ENCODE data around the gene ABCB6. TPM values are rescaled to one million over a fixed set of nuclear protein-coding genes. Genes with fewer than 3 reads are reported as not detected.

ABCB6 gene
- total RNA-seq, 1 experiment from 2014 or later: 41.2 TPM

GRCh38 chr2:219186754-219187456 lies 31.9 kb downstream of the ABCB6 start:
- no peak for DNase-seq (ENCODE audit: low spot score)

GRCh38 chr2:219184121-219184520 lies 34.6 kb downstream of the ABCB6 start:
- no peak for DNase-seq (ENCODE audit: low spot score)

- no peak for DNase-seq (ENCODE audit: low spot score)
Measured at GRCh38 chr2:219183151-219183772, 35.5 kb downstream of the ABCB6 start.

GRCh38 chr2:219182331-219183150 lies 36.2 kb downstream of the ABCB6 start:
- no peak for DNase-seq (ENCODE audit: low spot score)

GRCh38 chr2:219181531-219181930 lies 37.2 kb downstream of the ABCB6 start:
- no peak for DNase-seq (ENCODE audit: low spot score)

- DNase-seq (ENCODE audit: low spot score): no peak
Measured at GRCh38 chr2:219180961-219181360, 37.8 kb downstream of the ABCB6 start.

- DNase-seq (ENCODE audit: low spot score): no peak
Measured at GRCh38 chr2:219179601-219180465, 38.9 kb downstream of the ABCB6 start.

- DNase-seq (ENCODE audit: low spot score): peak; percentile 27
Measured at GRCh38 chr2:219178377-219179175, 40.2 kb downstream of the ABCB6 start.

- peak; percentile 92 for DNase-seq (ENCODE audit: low spot score)
Measured at GRCh38 chr2:219177552-219178376, 41.0 kb downstream of the ABCB6 start, which contains the start of gene RETREG2. RETREG2 (plus strand) TSS chr2:219178275; CDS start chr2:219178353, 78 bp downstream.

- DNase-seq (ENCODE audit: low spot score): peak; percentile 64
Measured at GRCh38 chr2:219176818-219177551, 41.8 kb downstream of the ABCB6 start, which contains the start of gene CNPPD1. CNPPD1 (minus strand) TSS chr2:219176925; CDS start chr2:219176828, 97 bp downstream.

- DNase-seq (ENCODE audit: low spot score): peak; percentile 38
Measured at GRCh38 chr2:219175928-219176817, 42.6 kb downstream of the ABCB6 start.

GRCh38 chr2:219175486-219175885 lies 43.3 kb downstream of the ABCB6 start:
- DNase-seq (ENCODE audit: low spot score): no peak

GRCh38 chr2:219174801-219175200 lies 44.0 kb downstream of the ABCB6 start:
- DNase-seq (ENCODE audit: low spot score): no peak

- no peak for DNase-seq (ENCODE audit: low spot score)
Measured at GRCh38 chr2:219174146-219174545, 44.6 kb downstream of the ABCB6 start.

GRCh38 chr2:219173176-219173575 lies 45.6 kb downstream of the ABCB6 start:
- DNase-seq (ENCODE audit: low spot score): no peak

GRCh38 chr2:219172231-219173154 lies 46.3 kb downstream of the ABCB6 start:
- DNase-seq (ENCODE audit: low spot score): no peak

GRCh38 chr2:219171231-219171651 lies 47.5 kb downstream of the ABCB6 start:
- peak; percentile 75 for DNase-seq (ENCODE audit: low spot score)
